GM12865 (cell line): ENCODE results near the gene NOM1.

Experiments
- DNase-seq: peaks from one replicate; pipeline ENCODE4 v3.0.0; 2010; ENCODE audit warnings: low read depth
- H3K4me3 ChIP-seq: 2 replicates; pipeline ENCODE4 v1.5.1; 2011; ENCODE audit warnings: mild to moderate bottlenecking, low read depth, low read length, control low read depth
- TF ChIP-seq, protein P1 (sequence below): IDR thresholded peaks from 2 replicates; pipeline ENCODE4 v1.5.1; 2011; ENCODE audit warnings: low read length, control low read depth, low read depth, inconsistent platforms; ENCODE audit not compliant: insufficient read depth; ENCODE audit errors: missing control alignments

Gene NOM1

DNA sequence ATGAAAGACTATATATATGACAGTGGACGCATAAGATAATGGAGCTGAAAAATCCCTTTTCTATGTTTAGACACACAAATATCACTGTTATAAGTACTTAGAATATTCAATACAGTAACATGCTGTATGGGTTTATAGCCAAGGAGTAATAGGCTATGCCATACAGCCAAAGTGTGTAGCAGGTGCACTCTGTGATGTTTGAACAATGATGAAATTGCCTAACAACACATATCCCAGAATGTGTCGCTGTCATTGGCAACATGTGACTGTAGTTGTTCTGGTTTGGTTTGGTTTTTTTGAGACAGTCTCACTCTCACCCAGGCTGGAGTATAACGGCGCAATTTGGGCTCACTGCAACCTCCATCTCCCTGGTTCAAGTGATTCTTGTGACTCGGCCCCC is 26.1 kb downstream of the NOM1 start:
- no peak overlapping the region for H3K4me3 ChIP-seq
- DNase-seq = no peak
- TF ChIP-seq, protein P1, sequence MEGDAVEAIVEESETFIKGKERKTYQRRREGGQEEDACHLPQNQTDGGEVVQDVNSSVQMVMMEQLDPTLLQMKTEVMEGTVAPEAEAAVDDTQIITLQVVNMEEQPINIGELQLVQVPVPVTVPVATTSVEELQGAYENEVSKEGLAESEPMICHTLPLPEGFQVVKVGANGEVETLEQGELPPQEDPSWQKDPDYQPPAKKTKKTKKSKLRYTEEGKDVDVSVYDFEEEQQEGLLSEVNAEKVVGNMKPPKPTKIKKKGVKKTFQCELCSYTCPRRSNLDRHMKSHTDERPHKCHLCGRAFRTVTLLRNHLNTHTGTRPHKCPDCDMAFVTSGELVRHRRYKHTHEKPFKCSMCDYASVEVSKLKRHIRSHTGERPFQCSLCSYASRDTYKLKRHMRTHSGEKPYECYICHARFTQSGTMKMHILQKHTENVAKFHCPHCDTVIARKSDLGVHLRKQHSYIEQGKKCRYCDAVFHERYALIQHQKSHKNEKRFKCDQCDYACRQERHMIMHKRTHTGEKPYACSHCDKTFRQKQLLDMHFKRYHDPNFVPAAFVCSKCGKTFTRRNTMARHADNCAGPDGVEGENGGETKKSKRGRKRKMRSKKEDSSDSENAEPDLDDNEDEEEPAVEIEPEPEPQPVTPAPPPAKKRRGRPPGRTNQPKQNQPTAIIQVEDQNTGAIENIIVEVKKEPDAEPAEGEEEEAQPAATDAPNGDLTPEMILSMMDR = no peak

DNA sequence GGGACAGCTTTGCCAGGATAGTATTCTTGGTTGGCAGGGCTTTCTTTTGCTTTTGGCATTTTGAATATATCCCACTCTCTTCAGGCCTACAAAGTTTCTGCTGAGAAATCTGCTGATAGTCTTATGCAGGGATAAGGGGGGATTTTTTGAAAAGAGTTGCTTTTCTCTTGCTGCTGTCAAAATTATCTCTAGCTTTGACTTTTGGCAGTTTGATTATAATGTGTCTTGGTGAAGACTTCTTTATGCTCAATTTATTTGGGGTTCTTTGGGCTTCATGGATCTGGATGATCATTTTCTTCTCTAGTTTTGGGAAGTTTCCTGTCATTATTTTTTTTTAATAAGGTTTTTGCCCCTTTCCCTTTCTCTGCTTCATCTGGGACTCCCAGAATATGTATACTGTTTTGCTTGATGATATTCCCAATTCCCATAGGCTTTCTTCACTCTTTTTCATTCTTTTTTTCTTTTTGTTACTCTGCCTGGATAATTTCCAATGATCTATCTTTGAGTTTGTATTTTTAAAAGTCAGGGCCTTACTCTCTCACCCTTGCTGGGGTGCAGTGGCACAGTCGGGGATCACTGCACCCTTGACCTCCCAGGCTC is 29.6 kb downstream of the NOM1 start:
- DNase-seq = no peak
- TF ChIP-seq, protein P1 = no peak
- no peak overlapping the region for H3K4me3 ChIP-seq

DNA sequence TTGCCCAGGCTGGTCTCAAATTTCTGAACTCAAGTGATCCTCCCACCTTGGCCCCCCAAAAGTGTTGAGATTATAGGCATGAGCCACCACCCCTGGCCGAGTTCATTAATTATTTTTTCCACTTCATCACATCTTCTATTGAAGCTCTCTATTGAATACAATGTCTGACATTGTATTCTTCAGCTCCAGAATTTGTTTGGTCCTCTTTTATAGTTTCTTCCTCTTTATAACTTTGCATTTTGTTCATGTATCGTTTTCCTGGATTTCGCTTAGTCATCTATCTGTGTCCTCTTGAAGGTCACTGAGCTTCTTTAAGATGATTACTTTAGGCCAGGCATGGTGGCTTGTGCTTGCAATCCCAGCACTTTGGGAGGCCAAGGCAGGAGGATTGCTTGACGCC is 30.2 kb downstream of the NOM1 start:
- TF ChIP-seq, protein P1 = no peak
- H3K4me3 ChIP-seq = no peak overlapping the region
- no peak for DNase-seq

DNA sequence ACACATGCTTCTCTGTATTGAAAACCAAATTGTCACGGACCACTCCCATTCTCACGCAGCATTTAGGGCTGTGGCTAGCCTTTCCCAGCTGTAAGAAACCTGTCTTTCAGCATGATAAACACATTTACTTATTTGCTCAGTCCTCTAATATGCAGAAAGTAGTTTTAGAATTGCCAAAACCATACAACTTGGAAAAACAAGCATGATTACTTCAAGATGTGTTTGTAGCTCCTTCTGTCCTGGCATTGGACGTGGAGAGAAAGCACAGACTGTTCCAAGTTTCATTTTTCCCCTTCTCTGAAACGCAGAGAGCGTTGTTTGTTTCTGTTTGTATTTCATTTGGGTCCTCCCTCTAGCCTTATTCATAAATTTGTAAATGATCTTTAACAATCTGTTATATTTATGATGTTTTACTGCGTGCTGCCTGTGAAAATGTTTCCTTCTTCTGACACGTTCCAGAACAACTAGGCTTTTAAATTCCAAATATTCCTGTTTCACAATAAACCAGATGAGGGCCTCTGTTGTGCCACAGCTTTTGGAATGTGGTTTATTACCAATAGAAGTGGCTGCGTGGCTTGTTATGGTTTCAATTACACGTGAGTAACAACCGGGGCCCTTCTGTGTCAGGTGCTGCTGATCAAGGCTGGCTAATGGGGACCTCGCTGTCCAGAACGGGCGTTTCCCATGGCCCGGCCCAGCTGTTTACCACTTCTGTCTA is 34.8 kb downstream of the NOM1 start:
- no peak overlapping the region for H3K4me3 ChIP-seq
- TF ChIP-seq, protein P1 = no peak
- DNase-seq = no peak

DNA sequence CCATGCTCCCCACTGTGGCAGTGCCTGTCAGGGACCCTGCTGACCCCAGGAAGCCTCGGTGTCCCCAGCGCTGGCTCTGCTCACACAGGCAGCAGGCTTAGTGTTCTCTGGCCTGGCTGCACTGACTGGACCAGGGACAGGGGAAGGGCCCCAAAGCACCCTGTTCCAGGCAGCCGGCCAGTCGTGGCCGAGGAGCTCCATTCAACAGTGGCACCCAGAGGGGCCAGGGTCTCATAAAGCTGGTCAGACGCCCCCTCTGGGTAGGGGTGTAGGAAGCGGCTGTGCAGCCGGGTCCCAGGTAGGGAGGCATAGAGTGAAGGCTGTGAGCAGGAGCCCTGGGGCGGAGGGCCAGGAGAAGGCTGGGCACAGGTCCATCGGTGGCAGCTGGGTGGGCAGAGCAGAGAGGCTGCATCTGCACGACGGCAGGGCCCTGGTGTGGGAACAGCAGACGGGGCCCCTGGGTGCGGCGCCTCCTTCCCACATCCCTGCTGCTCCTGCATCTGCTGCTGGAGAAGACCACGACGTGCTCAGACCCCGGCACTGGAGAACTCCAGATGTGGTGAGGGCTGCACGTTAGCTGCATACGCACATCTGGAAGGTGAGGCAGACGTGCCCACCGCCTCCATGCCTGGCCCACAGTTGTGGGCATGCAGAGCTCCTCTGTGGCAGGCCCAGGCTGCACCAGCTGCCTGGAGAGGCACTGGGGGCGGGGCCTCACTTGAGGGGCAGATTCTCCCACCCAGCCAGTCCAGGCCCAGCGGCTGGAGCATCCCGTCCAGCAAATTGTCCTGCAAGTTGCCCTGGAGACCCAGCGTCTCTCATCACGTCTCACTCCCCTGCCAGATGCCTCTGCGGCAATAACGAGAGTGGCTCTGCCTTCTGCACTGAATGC is 35.8 kb downstream of the NOM1 start:
- TF ChIP-seq, protein P1 = no peak
- H3K4me3 ChIP-seq = no peak overlapping the region
- no peak for DNase-seq

DNA sequence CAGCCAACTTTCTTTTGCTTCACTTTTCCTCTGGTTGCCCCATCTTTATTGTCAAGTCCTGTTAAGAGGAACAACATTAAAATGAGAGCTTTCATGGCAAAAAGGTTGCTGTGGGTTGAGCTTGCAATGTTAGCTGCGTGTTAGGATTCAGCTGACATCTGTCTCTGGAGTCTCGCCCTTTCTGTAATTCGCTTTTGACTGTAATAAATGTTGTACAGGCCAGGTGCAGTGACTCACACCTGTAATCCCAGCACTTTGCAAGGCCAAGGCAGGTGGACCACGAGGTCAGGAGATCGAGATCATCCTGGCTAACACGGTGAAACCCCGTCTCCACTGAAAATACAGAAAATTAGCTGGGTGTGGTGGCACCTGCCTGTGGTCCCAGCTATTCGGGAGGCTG is 36.9 kb downstream of the NOM1 start:
- DNase-seq = no peak
- H3K4me3 ChIP-seq = no peak overlapping the region
- TF ChIP-seq, protein P1 = no peak
